GM12878 (cell line): ENCODE data around the gene LMCD1. TPM values are rescaled to one million over a fixed set of nuclear protein-coding genes. Genes with fewer than 3 reads are reported as not detected.

Experiments used
- ATAC-seq: fragments of 200-7000 bp; cut with Tn5 transposase; 3 replicates; pipeline ENCODE4 v1.9.1; 2020; ENCODE audit warnings: mild to moderate bottlenecking, moderate library complexity
- BruUV-seq: library from RNA; stranded (reverse); fragments of 400-500 nt; replicated peaks from 2 replicates; lab custom pipeline; 2021; lab: Mats Ljungman, UMichigan
- CTCF ChIA-PET: fragments of 300-600 bp; sonication (Branson Sonifier 250); formaldehyde crosslinking; extraction: SDS; loops from one replicate; lab custom pipeline; 2021; ENCODE audit warnings: inconsistent platforms; lab: Yijun Ruan, JAX
- POLR2A ChIA-PET: fragments of 350-600 bp; formaldehyde crosslinking; extraction: SDS; loops from one replicate; lab custom pipeline; 2021; ENCODE audit warnings: inconsistent platforms; lab: Charles Lee
- RAD21 ChIA-PET: fragments of 300-600 bp; sonication (Branson Sonifier 250); formaldehyde crosslinking; loops from one replicate; lab custom pipeline; 2023; ENCODE audit warnings: antibody characterized with exemption; ENCODE audit not compliant: unreplicated experiment; lab: Charles Lee
- SMC1A ChIA-PET: fragments of 300-600 bp; sonication (Branson Sonifier 250); formaldehyde crosslinking; loops from one replicate; lab custom pipeline; 2023; ENCODE audit not compliant: unreplicated experiment, uncharacterized antibody; lab: Charles Lee
- DNase-seq: peaks from one replicate; pipeline ENCODE4 v3.0.0-alpha.2; 2011; ENCODE audit warnings: low read depth, low spot score
- FAIRE-seq: peaks from 3 replicates; lab custom pipeline; 2011; peaks lifted over from hg19 to GRCh38; lab: Jason Lieb, UNC
- H2AFZ ChIP-seq: 2 replicates; pipeline ENCODE4 v1.6.0; 2011; ENCODE audit warnings: low read depth, low read length, control low read depth; ENCODE audit not compliant: control insufficient read depth
- H3K27ac ChIP-seq: 2 replicates; pipeline ENCODE4 v1.5.1; 2011; ENCODE audit warnings: control low read depth; ENCODE audit not compliant: control insufficient read depth, insufficient read depth
- H3K27me3 ChIP-seq, 2 experiments: replicated peaks in 1 of 2; 2 replicates each; pipeline versions ENCODE4 v1.6.0 to v1.6.1; 2011; ENCODE audit warnings: low read length in 1 of 2; ENCODE audit not compliant: control insufficient read depth in 2 of 2, insufficient read depth in 2 of 2
- H3K36me3 ChIP-seq, 2 experiments: 2 replicates each; pipeline ENCODE4 v1.5.1; 2011; ENCODE audit warnings: low read length in 1 of 2; ENCODE audit not compliant: control insufficient read depth in 2 of 2, insufficient read depth in 2 of 2
- H3K4me1 ChIP-seq: 2 replicates; pipeline ENCODE4 v1.6.1; 2011; ENCODE audit warnings: mild to moderate bottlenecking, low read length, moderate library complexity, mixed read lengths; ENCODE audit not compliant: control insufficient read depth, insufficient read depth
- H3K4me2 ChIP-seq: 2 replicates; pipeline ENCODE4 v1.6.0; 2011; ENCODE audit warnings: control low read depth; ENCODE audit not compliant: control insufficient read depth, insufficient read depth
- H3K4me3 ChIP-seq: fragments of 200-600 bp; sonication (generic); 2 replicates; pipeline ENCODE4 v1.5.1; 2016
- H3K79me2 ChIP-seq: 2 replicates; pipeline ENCODE4 v1.6.0; 2011; ENCODE audit warnings: low read length; ENCODE audit not compliant: control insufficient read depth, insufficient read depth
- H3K9ac ChIP-seq: 2 replicates; pipeline ENCODE4 v1.8.0; 2011; ENCODE audit warnings: low read length, control low read depth, mixed read lengths; ENCODE audit not compliant: control insufficient read depth, insufficient read depth
- H3K9me3 ChIP-seq: replicated peaks from 3 replicates; pipeline ENCODE4 v1.5.1; 2011; ENCODE audit warnings: mild to moderate bottlenecking, low read length; ENCODE audit not compliant: control insufficient read depth, insufficient read depth
- H4K20me1 ChIP-seq: 2 replicates; pipeline ENCODE4 v1.6.0; 2011; ENCODE audit not compliant: control insufficient read depth, insufficient read depth
- CREB1 ChIP-seq: IDR thresholded peaks from 2 replicates; pipeline ENCODE4 v1.6.1; 2012; ENCODE audit warnings: low read depth, mild to moderate bottlenecking, inconsistent platforms
- ESRRA ChIP-seq: IDR thresholded peaks from 2 replicates; pipeline ENCODE4 v1.6.1; 2012; ENCODE audit warnings: mild to moderate bottlenecking, low read length, improper control_type of control experiment
- EZH2 ChIP-seq: IDR thresholded peaks from 2 replicates; pipeline ENCODE4 v1.6.1; 2012; ENCODE audit warnings: low read depth, mild to moderate bottlenecking, control low read depth, inconsistent platforms, low read length, borderline replicate concordance; ENCODE audit not compliant: control insufficient read depth
- FOS ChIP-seq: IDR thresholded peaks from 3 replicates; pipeline ENCODE4 v1.6.1; 2011; ENCODE audit warnings: borderline replicate concordance; ENCODE audit not compliant: insufficient read length; ENCODE audit errors: extremely low read depth
- LARP7 ChIP-seq: fragments of 450-650 bp; IDR thresholded peaks from 2 replicates; pipeline ENCODE4 v1.6.1; 2017; ENCODE audit warnings: mild to moderate bottlenecking
- MYC ChIP-seq: IDR thresholded peaks from 2 replicates; pipeline ENCODE4 v1.6.1; 2011; ENCODE audit warnings: mild to moderate bottlenecking, low read length, moderate library complexity, inconsistent platforms; ENCODE audit not compliant: insufficient read depth, insufficient replicate concordance, insufficient read length, severe bottlenecking
- NRF1 ChIP-seq: conservative IDR thresholded peaks from 2 replicates; pipeline ENCODE4 v1.6.1; 2011; ENCODE audit warnings: mild to moderate bottlenecking, low read depth, low read length, improper control_type of control experiment
- POU2F2 ChIP-seq: IDR thresholded peaks from 3 replicates; pipeline ENCODE4 v1.6.1; 2011; ENCODE audit warnings: low read depth, mild to moderate bottlenecking, low read length, borderline replicate concordance
- RELA ChIP-seq: fragments of 450-650 bp; IDR thresholded peaks from 2 replicates; pipeline ENCODE4 v1.8.0; 2014; ENCODE audit warnings: borderline replicate concordance; ENCODE audit not compliant: partially characterized antibody
- SIN3A ChIP-seq: IDR thresholded peaks from 2 replicates; pipeline ENCODE4 v1.6.1; 2012; ENCODE audit warnings: low read depth, low read length, improper control_type of control experiment
- SMAD1 ChIP-seq: fragments of 450-650 bp; IDR thresholded peaks from 2 replicates; pipeline ENCODE4 v1.6.1; 2018; ENCODE audit warnings: mild to moderate bottlenecking, low read depth; ENCODE audit not compliant: partially characterized antibody
- STAT3 ChIP-seq: IDR thresholded peaks from 2 replicates; pipeline ENCODE4 v1.6.1; 2011; ENCODE audit warnings: low read depth, low read length, improper control_type of control experiment
- WGBS: methylation state at CpG from one replicate; pipeline ENCODE4 v1.1.6; 2016; ENCODE audit warnings: low lambda C conversion rate; ENCODE audit not compliant: insufficient replicate concordance, insufficient coverage; ENCODE audit errors: missing lambda C conversion rate; 5-methylcytosine and 5-hydroxymethylcytosine counted together
- in situ Hi-C: fragments of 300-500 bp; cut with MboI; formaldehyde crosslinking; loops from 9 replicates; pipeline ENCODE4 v1.14.3; 2018; ENCODE audit warnings: mixed read lengths
- intact Hi-C: fragments of 100-400 bp; cut with micrococcal nuclease; formaldehyde crosslinking; loops from one replicate; pipeline ENCODE4 v1.14.2; 2022; ENCODE audit not compliant: unreplicated experiment
- polyA plus RNA-seq, 11 experiments: library from polyadenylated mRNA; depleted of rRNA in 4 of 11; unstranded in 6 of 11; stranded (reverse) in 5 of 11; fragments of >200 nt; fragmentation: Nextera tagmentation in 4 of 11; fragmentation: Illumina TruSeq in 1 of 11; extraction: Ambion mirVana in 4 of 11; extraction: Trizol in 1 of 11; gene quantifications; 1 replicate in 1 of 11; 2 replicates in 10 of 11; pipeline versions ENCODE4 v1.2.1 to v1.2.3, GENCODE V29; 2011 to 2016; ENCODE audit warnings: inconsistent platforms in 2 of 11, missing spikeins in 2 of 11, low read depth in 1 of 11
- total RNA-seq, 4 experiments: library from RNA; depleted of rRNA in 3 of 4; stranded (reverse); fragments of >200 nt in 3 of 4; fragmentation: Illumina TruSeq in 1 of 4; extraction: Trizol in 1 of 4; gene quantifications; 2 replicates each; pipeline versions ENCODE4 v1.2.1 to v1.2.3, GENCODE V29; 2013 to 2021
- TF ChIP-seq, protein P1 (sequence below): fragments of 450-650 bp; IDR thresholded peaks from 2 replicates; pipeline ENCODE4 v1.6.1; 2016; ENCODE audit warnings: mild to moderate bottlenecking
- TF ChIP-seq, protein P2 (sequence below): IDR thresholded peaks from 2 replicates; pipeline ENCODE4 v1.6.1; 2012; ENCODE audit warnings: low read depth, low read length, improper control_type of control experiment
- TF ChIP-seq, protein P3 (sequence below): fragments of 450-650 bp; formaldehyde crosslinking; IDR thresholded peaks from 2 replicates; pipeline ENCODE4 v1.4.0; 2020; ENCODE audit warnings: mild to moderate bottlenecking, moderate library complexity

The LMCD1 gene
- total and polyA plus RNA-seq, 10 of the 15 experiments (the other 5 are each of a cell fraction or from before 2014, with no cell fraction given) = 0.27 to 6.4 (median 1.7) TPM

DNA sequence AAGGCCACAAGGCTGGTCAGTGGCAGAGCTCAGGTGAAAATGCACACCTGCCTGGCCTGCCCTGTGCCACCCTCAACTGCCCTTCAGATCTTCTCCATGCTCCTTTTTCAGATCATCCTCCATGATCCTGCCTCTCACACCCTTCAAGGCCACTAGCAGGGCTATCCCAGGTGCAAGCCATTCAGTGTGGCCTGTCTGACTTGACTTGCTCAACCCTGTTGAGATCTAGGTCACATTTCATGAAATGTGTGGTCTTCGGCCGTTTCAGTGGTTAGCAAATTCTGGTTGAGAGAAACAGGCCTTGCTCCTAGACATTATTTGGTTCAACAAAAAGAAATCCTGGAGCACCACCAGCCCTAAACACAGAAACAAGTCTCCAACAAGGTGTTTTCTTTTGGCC, 26.6 kb upstream of the LMCD1 start:
- ChIA-PET SMC1A (no interaction called here), POLR2A (no interaction called here), RAD21 (no interaction called here), CTCF (interaction anchor here (0.8 kb wide), 1 partner anchor 147 kb away, joined by 3 read pairs; no protein-coding TSS in a partner anchor)
- no peak for FAIRE-seq
- TF ChIP-seq CREB1 = no peak
- TF ChIP-seq EZH2 = no peak
- TF ChIP-seq ESRRA = no peak
- no peak for TF ChIP-seq RELA
- TF ChIP-seq MYC = no peak
- TF ChIP-seq POU2F2 = no peak
- TF ChIP-seq NRF1 = no peak
- TF ChIP-seq, protein P1, sequence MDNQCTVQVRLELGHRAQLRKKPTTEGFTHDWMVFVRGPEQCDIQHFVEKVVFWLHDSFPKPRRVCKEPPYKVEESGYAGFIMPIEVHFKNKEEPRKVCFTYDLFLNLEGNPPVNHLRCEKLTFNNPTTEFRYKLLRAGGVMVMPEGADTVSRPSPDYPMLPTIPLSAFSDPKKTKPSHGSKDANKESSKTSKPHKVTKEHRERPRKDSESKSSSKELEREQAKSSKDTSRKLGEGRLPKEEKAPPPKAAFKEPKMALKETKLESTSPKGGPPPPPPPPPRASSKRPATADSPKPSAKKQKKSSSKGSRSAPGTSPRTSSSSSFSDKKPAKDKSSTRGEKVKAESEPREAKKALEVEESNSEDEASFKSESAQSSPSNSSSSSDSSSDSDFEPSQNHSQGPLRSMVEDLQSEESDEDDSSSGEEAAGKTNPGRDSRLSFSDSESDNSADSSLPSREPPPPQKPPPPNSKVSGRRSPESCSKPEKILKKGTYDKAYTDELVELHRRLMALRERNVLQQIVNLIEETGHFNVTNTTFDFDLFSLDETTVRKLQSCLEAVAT = no peak
- TF ChIP-seq, protein P2, sequence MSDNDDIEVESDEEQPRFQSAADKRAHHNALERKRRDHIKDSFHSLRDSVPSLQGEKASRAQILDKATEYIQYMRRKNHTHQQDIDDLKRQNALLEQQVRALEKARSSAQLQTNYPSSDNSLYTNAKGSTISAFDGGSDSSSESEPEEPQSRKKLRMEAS = no peak
- no peak for TF ChIP-seq SIN3A
- no peak for TF ChIP-seq FOS
- no peak for TF ChIP-seq STAT3
- TF ChIP-seq LARP7 = no peak
- TF ChIP-seq SMAD1 = no peak
- TF ChIP-seq, protein P3, sequence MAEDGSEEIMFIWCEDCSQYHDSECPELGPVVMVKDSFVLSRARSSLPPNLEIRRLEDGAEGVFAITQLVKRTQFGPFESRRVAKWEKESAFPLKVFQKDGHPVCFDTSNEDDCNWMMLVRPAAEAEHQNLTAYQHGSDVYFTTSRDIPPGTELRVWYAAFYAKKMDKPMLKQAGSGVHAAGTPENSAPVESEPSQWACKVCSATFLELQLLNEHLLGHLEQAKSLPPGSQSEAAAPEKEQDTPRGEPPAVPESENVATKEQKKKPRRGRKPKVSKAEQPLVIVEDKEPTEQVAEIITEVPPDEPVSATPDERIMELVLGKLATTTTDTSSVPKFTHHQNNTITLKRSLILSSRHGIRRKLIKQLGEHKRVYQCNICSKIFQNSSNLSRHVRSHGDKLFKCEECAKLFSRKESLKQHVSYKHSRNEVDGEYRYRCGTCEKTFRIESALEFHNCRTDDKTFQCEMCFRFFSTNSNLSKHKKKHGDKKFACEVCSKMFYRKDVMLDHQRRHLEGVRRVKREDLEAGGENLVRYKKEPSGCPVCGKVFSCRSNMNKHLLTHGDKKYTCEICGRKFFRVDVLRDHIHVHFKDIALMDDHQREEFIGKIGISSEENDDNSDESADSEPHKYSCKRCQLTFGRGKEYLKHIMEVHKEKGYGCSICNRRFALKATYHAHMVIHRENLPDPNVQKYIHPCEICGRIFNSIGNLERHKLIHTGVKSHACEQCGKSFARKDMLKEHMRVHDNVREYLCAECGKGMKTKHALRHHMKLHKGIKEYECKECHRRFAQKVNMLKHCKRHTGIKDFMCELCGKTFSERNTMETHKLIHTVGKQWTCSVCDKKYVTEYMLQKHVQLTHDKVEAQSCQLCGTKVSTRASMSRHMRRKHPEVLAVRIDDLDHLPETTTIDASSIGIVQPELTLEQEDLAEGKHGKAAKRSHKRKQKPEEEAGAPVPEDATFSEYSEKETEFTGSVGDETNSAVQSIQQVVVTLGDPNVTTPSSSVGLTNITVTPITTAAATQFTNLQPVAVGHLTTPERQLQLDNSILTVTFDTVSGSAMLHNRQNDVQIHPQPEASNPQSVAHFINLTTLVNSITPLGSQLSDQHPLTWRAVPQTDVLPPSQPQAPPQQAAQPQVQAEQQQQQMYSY (CRISPR knock-in tag) = no peak
- no peaks in the 10 kb centered on the region for H4K20me1 ChIP-seq
- in situ Hi-C loops (no loop called here), intact Hi-C loops (no loop called here)
- no peak overlapping the region for H3K27ac ChIP-seq
- no peaks in the 10 kb centered on the region for H3K4me1 ChIP-seq
- BruUV-seq = no TSS peak
- no peak for DNase-seq
- H3K79me2 ChIP-seq = no peaks in the 10 kb centered on the region
- H3K4me3 ChIP-seq = no peak overlapping the region
- ATAC-seq = no peak
- no peak overlapping the region for H2AFZ ChIP-seq
- H3K27me3 ChIP-seq = no peaks in the 10 kb centered on the region
- WGBS = 69% methylated on average over 2 of the region's 2 CpGs
- H3K9me3 ChIP-seq = no peaks in the 10 kb centered on the region
- no peak overlapping the region for H3K9ac ChIP-seq
- no peak overlapping the region for H3K4me2 ChIP-seq
- H3K36me3 ChIP-seq = no peaks in the 10 kb centered on the region
